SU-DHL-6 (cell line): ENCODE data around the gene LRRC34.

ENCODE experiments used
- H2AFZ ChIP-seq: fragments of 200-600 bp; sonication (generic); 2 replicates; pipeline ENCODE4 v1.6.1; 2014; ENCODE audit warnings: low read depth, mild to moderate bottlenecking, moderate library complexity, mixed read lengths, antibody characterized with exemption, low read length; ENCODE audit not compliant: severe bottlenecking
- H3F3A ChIP-seq: fragments of 200-600 bp; shearing (Covaris generic); 2 replicates; pipeline ENCODE4 v1.6.0; 2016; ENCODE audit warnings: antibody characterized with exemption, mild to moderate bottlenecking; ENCODE audit not compliant: insufficient read depth
- H3K27ac ChIP-seq: fragments of 200-600 bp; sonication (generic); 2 replicates; pipeline ENCODE4 v1.5.1; 2016; ENCODE audit warnings: low read depth, mild to moderate bottlenecking, low read length, moderate library complexity, mixed read lengths
- H3K27me3 ChIP-seq: fragments of 200-600 bp; sonication (generic), shearing (Covaris generic); 2 replicates; pipeline ENCODE4 v1.6.0; 2014; ENCODE audit warnings: mild to moderate bottlenecking, low read length
- H3K36me3 ChIP-seq: fragments of 200-600 bp; sonication (generic); 2 replicates; pipeline ENCODE4 v1.6.1; 2014; ENCODE audit warnings: mild to moderate bottlenecking, low read length, mixed read lengths
- H3K4me2 ChIP-seq: fragments of 300-600, 200-600 bp; shearing (Covaris generic), sonication (generic); 2 replicates; pipeline ENCODE4 v1.6.0; 2014; ENCODE audit warnings: low read length, low read depth, mild to moderate bottlenecking; ENCODE audit not compliant: poor library complexity, severe bottlenecking
- H3K4me3 ChIP-seq: fragments of 200-600 bp; sonication (generic); 2 replicates; pipeline ENCODE4 v1.5.1; 2014; ENCODE audit warnings: antibody characterized with exemption, low read length, mild to moderate bottlenecking, mixed read lengths; ENCODE audit not compliant: insufficient read depth, poor library complexity, severe bottlenecking
- H3K79me2 ChIP-seq: fragments of 200-600 bp; sonication (generic); 2 replicates; pipeline ENCODE4 v1.6.1; 2014; ENCODE audit warnings: mild to moderate bottlenecking, low read length, moderate library complexity; ENCODE audit not compliant: insufficient read depth
- H3K9ac ChIP-seq: fragments of 200-600 bp; sonication (generic); 2 replicates; pipeline ENCODE4 v1.7.0; 2014; ENCODE audit warnings: mild to moderate bottlenecking, low read length
- H3K9me2 ChIP-seq: fragments of 200-600 bp; sonication (generic); replicated peaks from 2 replicates; pipeline ENCODE4 v1.6.1; 2014; ENCODE audit warnings: low read length; ENCODE audit not compliant: insufficient read depth
- H3K9me3 ChIP-seq: fragments of 200-600 bp; sonication (generic); 2 replicates; pipeline ENCODE4 v1.6.1; 2014; ENCODE audit warnings: low read length, mixed read lengths; ENCODE audit not compliant: insufficient read depth
- H4K20me1 ChIP-seq: fragments of 200-600 bp; sonication (generic); 2 replicates; pipeline ENCODE4 v1.6.1; 2014; ENCODE audit warnings: low read depth, mild to moderate bottlenecking, antibody characterized with exemption, low read length, moderate library complexity, mixed read lengths
- CTCF ChIP-seq: fragments of 200-600 bp; sonication (generic); IDR thresholded peaks from one replicate; pipeline ENCODE4 v1.5.1; 2017; ENCODE audit warnings: antibody characterized with exemption, mild to moderate bottlenecking, low read length, moderate library complexity; ENCODE audit not compliant: insufficient read depth, poor library complexity, severe bottlenecking
- EZH2phosphoT487 ChIP-seq: fragments of 200-600 bp; sonication (generic), shearing (Covaris generic); conservative IDR thresholded peaks from 2 replicates; pipeline ENCODE4 v1.6.1; 2018; ENCODE audit warnings: mild to moderate bottlenecking, antibody characterized with exemption, low read length, moderate library complexity, mixed read lengths

LRRC34 gene, protein sequence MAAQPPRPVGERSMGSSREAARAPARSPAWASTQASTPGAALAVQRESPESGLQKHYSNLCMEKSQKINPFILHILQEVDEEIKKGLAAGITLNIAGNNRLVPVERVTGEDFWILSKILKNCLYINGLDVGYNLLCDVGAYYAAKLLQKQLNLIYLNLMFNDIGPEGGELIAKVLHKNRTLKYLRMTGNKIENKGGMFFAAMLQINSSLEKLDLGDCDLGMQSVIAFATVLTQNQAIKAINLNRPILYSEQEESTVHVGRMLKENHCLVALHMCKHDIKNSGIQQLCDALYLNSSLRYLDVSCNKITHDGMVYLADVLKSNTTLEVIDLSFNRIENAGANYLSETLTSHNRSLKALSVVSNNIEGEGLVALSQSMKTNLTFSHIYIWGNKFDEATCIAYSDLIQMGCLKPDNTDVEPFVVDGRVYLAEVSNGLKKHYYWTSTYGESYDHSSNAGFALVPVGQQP

DNA sequence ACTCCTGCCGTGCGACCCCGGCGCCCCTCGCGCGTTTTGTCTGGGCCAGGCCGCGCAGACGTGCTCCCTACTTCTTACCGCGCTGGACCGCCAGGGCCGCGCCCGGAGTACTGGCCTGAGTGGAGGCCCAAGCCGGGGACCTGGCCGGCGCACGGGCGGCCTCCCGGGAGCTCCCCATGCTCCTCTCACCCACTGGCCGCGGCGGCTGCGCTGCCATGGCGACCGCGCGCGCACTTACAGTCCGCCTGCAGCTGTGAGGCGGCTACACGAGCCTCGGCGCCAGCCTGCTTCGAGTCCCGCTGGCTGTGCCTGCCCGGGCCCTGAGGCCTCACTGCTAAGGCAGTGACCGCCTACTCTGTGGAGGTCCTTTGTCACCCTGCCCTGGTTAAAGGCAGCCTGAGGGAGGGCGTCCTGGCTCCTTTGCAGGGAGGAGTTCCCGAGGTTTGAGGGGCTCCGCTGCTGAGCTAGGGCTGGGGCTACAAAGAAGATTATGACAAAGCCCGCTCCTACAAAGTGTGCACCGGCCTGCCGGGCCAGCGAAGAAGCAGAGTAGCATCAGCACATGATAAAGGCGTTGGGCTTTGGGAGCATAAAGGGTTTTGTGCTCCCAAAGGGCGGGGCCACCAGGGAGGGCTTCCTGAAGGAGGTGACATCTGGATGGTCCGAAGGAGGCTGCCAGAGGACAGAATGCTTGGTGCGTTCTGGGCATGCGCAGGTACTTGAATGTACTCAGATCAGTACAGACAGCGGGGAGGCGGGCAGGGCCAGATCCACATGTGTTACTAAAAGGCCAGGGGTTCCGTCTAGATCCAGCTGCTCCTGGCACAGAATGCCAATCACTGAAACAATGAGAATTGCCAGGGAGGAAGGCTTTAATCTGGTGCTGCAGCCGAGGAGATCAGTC, at the start of gene LRRC34, which contains the start of gene LRRIQ4:
LRRC34 (minus strand) TSS at position 573 of the 904 bp plus-strand sequence; CDS start at position 217, 356 bp downstream.
LRRIQ4 (plus strand) TSS at position 539 of the 904 bp plus-strand sequence. CDS start 9,052 bp downstream, outside the sequence.
- no peaks in the 10 kb centered on the region for H3K79me2 ChIP-seq
- peak within 1 kb of the TSS; percentile 39 for H3K9ac ChIP-seq
- no peak for TF ChIP-seq EZH2phosphoT487
- no peak for TF ChIP-seq CTCF
- H3K9me2 ChIP-seq: no peaks in the 10 kb centered on the region
- no peaks in the 10 kb centered on the region for H3K36me3 ChIP-seq
- H3K27ac ChIP-seq: no peak within 1 kb of the TSS
- no peaks in the 10 kb centered on the region for H3K9me3 ChIP-seq
- peaks cover 9% of the 10 kb centered on the region; the same call in 1 of the 2 replicates for H3F3A ChIP-seq
- H3K4me3 ChIP-seq: peak within 1 kb of the TSS; percentile 36
- H4K20me1 ChIP-seq: no peaks in the 10 kb centered on the region
- peak within 1 kb of the TSS; percentile 78 for H2AFZ ChIP-seq
- no peaks in the 10 kb centered on the region for H3K27me3 ChIP-seq
- peak within 1 kb of the TSS; percentile 62 for H3K4me2 ChIP-seq

DNA sequence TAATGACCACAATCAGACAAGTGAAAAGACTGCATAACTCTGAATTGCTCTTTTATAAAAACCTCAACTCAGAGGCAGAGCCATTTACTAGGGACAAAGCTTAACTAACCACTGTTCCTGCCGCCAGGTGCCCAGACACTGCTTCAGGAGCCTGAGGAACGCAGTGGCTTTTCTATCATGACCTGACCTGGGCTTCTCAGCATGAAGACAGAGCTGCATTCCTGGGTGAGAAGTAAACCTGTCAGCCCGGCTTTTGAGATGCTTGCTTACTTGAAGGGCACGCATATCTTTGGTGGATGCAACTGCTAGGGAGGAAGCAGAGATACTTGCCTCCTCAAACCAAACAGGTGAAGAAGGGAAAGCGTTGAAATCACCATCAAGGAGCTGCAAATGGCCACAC, 49.2 kb upstream of the LRRC34 start:
- Histone ChIP-seq H3K9me2 (no peaks in the 10 kb centered on the region), H3K79me2 (no peaks in the 10 kb centered on the region), H3K36me3 (no peaks in the 10 kb centered on the region), H3F3A (no peaks in the 10 kb centered on the region), H3K9ac (no peak overlapping the region), H3K27ac (no peak overlapping the region), H3K4me2 (no peak overlapping the region), H3K9me3 (no peaks in the 10 kb centered on the region), H4K20me1 (no peaks in the 10 kb centered on the region), H2AFZ (no peak overlapping the region), H3K4me3 (no peak overlapping the region), H3K27me3 (no peaks in the 10 kb centered on the region)
- TF ChIP-seq CTCF: no peak
- no peak for TF ChIP-seq EZH2phosphoT487

- H3F3A ChIP-seq: no peaks in the 10 kb centered on the region
- H3K4me3 ChIP-seq: no peak overlapping the region
- no peaks in the 10 kb centered on the region for H3K79me2 ChIP-seq
- H3K4me2 ChIP-seq: no peak overlapping the region
- no peaks in the 10 kb centered on the region for H3K36me3 ChIP-seq
- H3K27me3 ChIP-seq: no peaks in the 10 kb centered on the region
- no peak overlapping the region for H3K9ac ChIP-seq
- no peak overlapping the region for H2AFZ ChIP-seq
- H3K27ac ChIP-seq: no peak overlapping the region
- no peaks in the 10 kb centered on the region for H4K20me1 ChIP-seq
- no peaks in the 10 kb centered on the region for H3K9me3 ChIP-seq
- H3K9me2 ChIP-seq: no peaks in the 10 kb centered on the region
- TF ChIP-seq CTCF: no peak
- TF ChIP-seq EZH2phosphoT487: no peak
Observed at GRCh38 chr3:169857811-169858210, 45.1 kb upstream of the LRRC34 start.
